WERI-Rb-1 (cell line): ENCODE measurements around the gene ZNF529.

Source experiments
- DNase-seq: peaks from one replicate; pipeline ENCODE4 v3.0.0-alpha.2; 2020
- H3K27ac ChIP-seq: fragments of 250-450 bp; sonication (Bioruptor Pico); 2 replicates; pipeline ENCODE4 v1.5.1; 2020; ENCODE audit warnings: mild to moderate bottlenecking, moderate library complexity
- H3K27me3 ChIP-seq: fragments of 250-450 bp; sonication (Bioruptor Pico); 2 replicates; pipeline ENCODE4 v1.5.1; 2021; ENCODE audit warnings: mild to moderate bottlenecking, low read depth, moderate library complexity; ENCODE audit not compliant: insufficient read depth, severe bottlenecking
- H3K36me3 ChIP-seq: fragments of 250-450 bp; sonication (Bioruptor Pico); 2 replicates; pipeline ENCODE4 v1.5.1; 2020; ENCODE audit warnings: mild to moderate bottlenecking, moderate library complexity
- H3K4me3 ChIP-seq: 2 replicates; pipeline ENCODE4 v1.5.1; 2011; ENCODE audit warnings: low read depth, mild to moderate bottlenecking, control low read depth, low read length
- H3K9me3 ChIP-seq: fragments of 250-450 bp; sonication (Bioruptor Pico); 2 replicates; pipeline ENCODE4 v1.5.1; 2021; ENCODE audit warnings: mild to moderate bottlenecking, moderate library complexity; ENCODE audit not compliant: severe bottlenecking
- CTCF ChIP-seq: IDR thresholded peaks from 2 replicates; pipeline ENCODE4 v1.5.1; 2011; ENCODE audit warnings: low read depth, mild to moderate bottlenecking, control low read depth, inconsistent platforms, low read length

Gene ZNF529

DNA sequence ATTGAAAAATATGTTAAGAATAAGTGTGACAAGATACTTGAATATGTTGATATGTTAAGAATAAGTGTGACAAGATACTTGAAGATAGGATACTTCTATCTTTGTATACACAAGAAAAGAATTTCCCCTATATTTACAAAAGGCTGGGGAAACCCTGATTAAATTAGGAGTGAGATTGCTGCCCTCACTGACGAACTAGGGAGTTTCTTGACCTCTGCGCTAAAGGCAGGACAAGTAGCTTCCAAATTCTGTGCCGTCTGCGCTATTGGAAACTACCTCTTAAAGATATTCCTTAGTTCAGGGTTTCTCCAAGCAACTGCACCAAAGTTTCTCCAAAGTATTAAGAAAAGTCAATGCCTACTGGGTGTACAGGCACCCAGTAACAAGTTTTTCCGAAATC, 45.8 kb downstream of the ZNF529 start:
- H3K36me3 ChIP-seq = peaks cover 42% of the 10 kb centered on the region
- peaks cover 3% of the 10 kb centered on the region for H3K9me3 ChIP-seq
- H3K4me3 ChIP-seq = peak overlapping the region; percentile 87
- DNase-seq = no peak
- no peaks in the 10 kb centered on the region for H3K27me3 ChIP-seq
- peak overlapping the region; percentile 98 for H3K27ac ChIP-seq
- no peak for TF ChIP-seq CTCF

GRCh38 chr19:36526581-36526980, 46.5 kb downstream of the ZNF529 start:
- Histone ChIP-seq H3K27ac (no peak overlapping the region), H3K36me3 (peaks cover 48% of the 10 kb centered on the region), H3K4me3 (peak overlapping the region; percentile 87; the same call in 1 of the 2 replicates), H3K27me3 (no peaks in the 10 kb centered on the region), H3K9me3 (peaks cover 3% of the 10 kb centered on the region)
- DNase-seq = no peak
- TF ChIP-seq CTCF = no peak

DNA sequence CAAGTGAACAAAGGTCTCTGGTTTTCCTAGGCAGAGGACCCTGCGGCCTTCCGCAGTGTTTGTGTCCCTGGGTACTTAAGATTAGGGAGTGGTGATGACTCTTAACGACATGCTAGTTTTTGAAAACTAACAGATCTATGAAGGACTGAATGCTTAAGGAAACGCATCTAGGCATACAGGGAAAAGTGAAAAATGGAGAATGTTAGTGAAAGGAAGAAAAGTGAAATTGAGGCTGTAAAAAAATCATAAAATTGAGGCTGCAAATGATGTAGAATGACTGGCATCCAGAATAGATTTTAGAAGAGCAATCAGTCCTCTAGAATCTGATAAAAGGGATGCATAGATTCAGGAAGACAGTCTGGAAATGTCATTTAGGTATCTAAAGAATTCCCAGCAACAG, 48.5 kb downstream of the ZNF529 start:
- H3K36me3 ChIP-seq = peaks cover 63% of the 10 kb centered on the region
- H3K9me3 ChIP-seq = peaks cover 3% of the 10 kb centered on the region

GRCh38 chr19:36514012-36514612, 59.0 kb downstream of the ZNF529 start:
- Histone ChIP-seq H3K4me3 (no peak overlapping the region), H3K9me3 (peaks cover 34% of the 10 kb centered on the region), H3K27ac (no peak overlapping the region), H3K27me3 (no peaks in the 10 kb centered on the region), H3K36me3 (peaks cover 62% of the 10 kb centered on the region)
- DNase-seq = no peak
- no peak for TF ChIP-seq CTCF

More for the DNA sequence above, 48.5 kb downstream of the ZNF529 start:
- no peaks in the 10 kb centered on the region for H3K27me3 ChIP-seq
- H3K4me3 ChIP-seq = no peak overlapping the region
- no peak overlapping the region for H3K27ac ChIP-seq
- DNase-seq = no peak
- no peak for TF ChIP-seq CTCF

DNA sequence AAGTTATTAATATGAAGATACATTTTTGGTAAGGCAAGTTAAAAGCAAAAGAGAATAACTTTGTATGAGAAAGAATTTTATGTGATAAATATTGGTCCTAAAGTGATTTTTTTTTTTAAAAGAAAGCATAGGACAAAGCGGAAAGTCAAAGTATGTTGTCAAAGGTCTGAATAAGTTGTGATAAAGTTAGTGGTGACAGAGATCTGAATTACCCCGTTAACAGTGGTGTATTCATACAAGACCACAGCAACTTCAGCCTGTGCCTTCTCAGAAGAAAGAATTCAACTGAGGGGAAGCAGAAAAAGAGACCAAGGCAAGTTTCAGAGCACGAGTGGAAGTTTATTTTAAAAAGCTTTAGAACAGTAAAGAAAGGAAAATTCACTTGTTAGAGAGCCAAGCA, 64.8 kb downstream of the ZNF529 start:
- Histone ChIP-seq H3K36me3 (peaks cover 4% of the 10 kb centered on the region), H3K9me3 (peaks cover 7% of the 10 kb centered on the region), H3K27ac (no peak overlapping the region), H3K27me3 (no peaks in the 10 kb centered on the region), H3K4me3 (no peak overlapping the region)
- no peak for TF ChIP-seq CTCF
- no peak for DNase-seq

- DNase-seq = no peak
- Histone ChIP-seq H3K27ac (no peak overlapping the region), H3K9me3 (peaks cover 4% of the 10 kb centered on the region), H3K27me3 (no peaks in the 10 kb centered on the region), H3K36me3 (no peaks in the 10 kb centered on the region), H3K4me3 (no peak overlapping the region)
- no peak for TF ChIP-seq CTCF
Measured at GRCh38 chr19:36501973-36502372, 71.1 kb downstream of the ZNF529 start.
